T-cell (primary cell): ENCODE data around the gene ARL13B. TPM values are rescaled to one million over a fixed set of nuclear protein-coding genes. Genes with fewer than 3 reads are reported as not detected.

Experiments
- ATAC-seq, 4 experiments: fragments of 200-7000 bp in 3 of 4; fragments of 150-1000 bp in 1 of 4; cut with Tn5 transposase; replicated peaks in 1 of 4; 1 replicate in 3 of 4; 2 replicates in 1 of 4; pipeline ENCODE4 v1.10.0; 2021; ENCODE audit warnings: moderate library complexity in 3 of 4, mild to moderate bottlenecking in 2 of 4, moderate number of reproducible peaks in 1 of 4
- CTCF ChIA-PET, 2 donors: fragments of 300-600 bp; sonication (Branson Sonifier 250); formaldehyde crosslinking; loops; one replicate each; lab custom pipeline; 2022; ENCODE audit warnings: antibody characterized with exemption in 2 of 2; lab: Charles Lee
- POLR2A ChIA-PET, 2 donors: fragments of 300-600 bp; sonication (Branson Sonifier 250); formaldehyde crosslinking; loops; one replicate each; lab custom pipeline; 2022; ENCODE audit warnings: antibody characterized with exemption in 2 of 2; lab: Charles Lee
- DNase-seq, 35 experiments: peaks; one replicate each; pipeline versions ENCODE4 v3.0.0 to v3.0.0-alpha.2; 2013 to 2023
- H3K27ac ChIP-seq: one replicate; pipeline ENCODE4 v1.5.1; 2013; ENCODE audit warnings: low read length
- H3K27me3 ChIP-seq, 2 experiments: replicated peaks in 1 of 2; 1 replicate in 1 of 2; 2 replicates in 1 of 2; pipeline versions ENCODE4 v1.6.1 to v1.7.0; 2013; ENCODE audit warnings: low read length in 1 of 2, mixed read lengths in 1 of 2; ENCODE audit not compliant: control insufficient read depth in 2 of 2, insufficient read depth in 2 of 2; ENCODE audit errors: extremely low read depth in 1 of 2
- H3K36me3 ChIP-seq, 2 donors: 1 replicate in 1 of 2; 2 replicates in 1 of 2; pipeline versions ENCODE4 v1.6.1 to v1.7.0; 2013; ENCODE audit warnings: low read length in 1 of 2; ENCODE audit not compliant: control insufficient read depth in 2 of 2, insufficient read depth in 1 of 2; ENCODE audit errors: extremely low read depth in 1 of 2
- H3K4me1 ChIP-seq, 2 experiments: 1 replicate in 1 of 2; 2 replicates in 1 of 2; pipeline versions ENCODE4 v1.6.1 to v1.7.0; 2013; ENCODE audit warnings: low read length in 2 of 2, mixed read lengths in 1 of 2; ENCODE audit not compliant: insufficient read depth in 2 of 2, control insufficient read depth in 1 of 2; ENCODE audit errors: extremely low read depth in 1 of 2
- H3K4me3 ChIP-seq, 2 donors: 1 replicate in 1 of 2; 2 replicates in 1 of 2; pipeline versions ENCODE4 v1.5.1 to v1.7.0; 2013; ENCODE audit warnings: mild to moderate bottlenecking in 2 of 2, low read length in 1 of 2, moderate library complexity in 1 of 2; ENCODE audit not compliant: control insufficient read depth in 1 of 2; ENCODE audit errors: extremely low read depth in 1 of 2
- H3K9me3 ChIP-seq: 2 replicates; pipeline ENCODE4 v1.7.0; 2013
- H3K27ac Mint-ChIP-seq, 2 donors: one replicate each; pipeline ENCODE4 v1.8.0; 2020 to 2021; ENCODE audit warnings: mild to moderate bottlenecking in 2 of 2, mixed read lengths in 2 of 2
- H3K27me3 Mint-ChIP-seq, 2 donors: one replicate each; pipeline ENCODE4 v1.8.0; 2021 to 2022; ENCODE audit warnings: mixed read lengths in 2 of 2
- H3K36me3 Mint-ChIP-seq: one replicate; pipeline ENCODE4 v1.8.0; 2021; ENCODE audit warnings: mixed read lengths
- H3K4me1 Mint-ChIP-seq, 3 donors: one replicate each; pipeline ENCODE4 v1.8.0; 2020 to 2022; ENCODE audit warnings: mixed read lengths in 3 of 3, mild to moderate bottlenecking in 1 of 3
- H3K4me3 Mint-ChIP-seq, 3 donors: one replicate each; pipeline ENCODE4 v1.8.0; 2020 to 2022; ENCODE audit warnings: mild to moderate bottlenecking in 3 of 3, mixed read lengths in 3 of 3, moderate library complexity in 3 of 3
- H3K9me3 Mint-ChIP-seq, 3 donors: one replicate each; pipeline ENCODE4 v1.8.0; 2020 to 2022; ENCODE audit warnings: mixed read lengths in 3 of 3
- WGBS: methylation state at CpG from one replicate; pipeline ENCODE4 v1.1.5; 2013; ENCODE audit warnings: missing lambda C conversion rate; ENCODE audit not compliant: insufficient coverage; 5-methylcytosine and 5-hydroxymethylcytosine counted together
- total RNA-seq, 35 experiments: library from RNA in 6 of 35; stranded (reverse) in 6 of 35; fragments of 120-200 nt in 1 of 35; gene quantifications; one replicate each; pipeline versions ENCODE4 v1.2.1 to v1.2.4 and lab custom pipeline; 2013 to 2026

Gene ARL13B
- total RNA-seq, 5 donors from 2014 or later (not counting 1 experiment from before 2014, with no cell fraction given): 6.0 to 11.5 (median 9.2) TPM

DNA sequence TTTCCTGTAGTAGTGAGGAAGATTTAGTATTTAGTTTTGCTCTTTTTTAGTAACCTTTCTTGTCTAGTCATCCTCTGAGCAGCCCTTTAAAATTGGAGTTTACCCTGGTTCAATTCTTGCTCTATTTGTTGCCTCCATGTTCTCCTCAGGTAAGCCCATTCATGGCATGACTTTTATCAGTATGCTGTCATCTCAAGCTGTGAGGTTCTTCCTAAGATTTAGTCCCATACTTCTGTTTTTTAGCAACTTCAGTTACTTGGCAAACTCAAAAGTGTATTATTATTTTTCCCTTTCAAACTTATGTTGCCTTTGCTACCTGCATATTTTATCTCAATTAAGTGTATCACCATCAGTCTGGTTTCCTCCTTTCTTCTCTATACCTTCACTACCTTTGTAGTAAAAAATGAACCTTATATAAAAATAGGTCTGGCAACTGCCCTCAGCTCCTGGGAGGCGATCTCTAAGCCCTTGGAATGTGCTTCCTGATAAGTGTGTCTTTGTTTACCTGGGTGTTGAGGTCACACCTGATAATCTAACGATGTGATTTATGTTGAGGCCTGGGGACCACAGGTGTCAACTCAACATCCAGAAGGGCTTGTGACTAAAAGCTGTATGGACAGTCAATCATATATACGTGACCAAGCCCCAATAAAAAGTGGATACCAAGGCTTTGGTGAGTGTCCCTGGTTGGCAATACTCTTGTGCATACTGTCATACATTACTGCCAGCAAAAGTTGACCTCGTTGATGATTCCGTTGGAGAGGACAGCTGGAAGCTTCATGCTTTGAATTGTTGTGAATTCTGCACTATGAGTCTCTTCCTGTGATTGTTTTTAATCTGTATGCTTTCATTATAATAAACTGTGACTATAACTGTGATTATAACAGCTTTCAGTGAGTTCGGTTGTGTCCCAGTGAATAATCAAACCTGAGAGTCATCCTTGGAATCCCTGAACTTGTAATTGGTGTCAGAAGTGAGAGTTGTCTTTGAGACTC lies 86.8 kb downstream of the ARL13B start:
- ATAC-seq: no peak
- ChIA-PET CTCF (interaction anchor here (0.6 to 1.6 kb wide), 4 partner anchors 16 to 62 kb away, joined by 4 to 5 read pairs (median 4); no protein-coding TSS in a partner anchor), POLR2A (no interaction called here)
- no peaks in the 10 kb centered on the region for H3K9me3 ChIP-seq
- no peaks in the 10 kb centered on the region for H3K27me3 ChIP-seq
- H3K36me3 ChIP-seq: peaks cover 5 to 15% of the 10 kb centered on the region in 2 donors
- DNase-seq: no peak
- Mint-ChIP-seq H3K4me3 (peak overlapping the region in 2 of 3 donors; percentile 14 to 27), H3K9me3 (peaks cover 0 to 5% (median 0%) of the 10 kb centered on the region in 3 donors), H3K36me3 (peaks cover 38% of the 10 kb centered on the region), H3K27ac (peak overlapping the region in 1 of 2 donors; percentile 25), H3K4me1 (peaks cover 59 to 75% (median 68%) of the 10 kb centered on the region in 3 donors), H3K27me3 (no peaks in the 10 kb centered on the region)
- 83% methylated on average over 2 of the region's 6 CpGs for WGBS
- H3K27ac ChIP-seq: no peak overlapping the region
- no peak overlapping the region for H3K4me3 ChIP-seq
- H3K4me1 ChIP-seq: peaks cover 7 to 17% of the 10 kb centered on the region in 2 experiments

GRCh38 chr3:94069194-94069813 lies 89.3 kb downstream of the ARL13B start:
- Histone ChIP-seq H3K27me3 (no peaks in the 10 kb centered on the region), H3K27ac (no peak overlapping the region), H3K9me3 (no peaks in the 10 kb centered on the region), H3K4me3 (no peak overlapping the region), H3K4me1 (peaks cover 0 to 12% of the 10 kb centered on the region in 2 experiments), H3K36me3 (peaks cover 5 to 20% of the 10 kb centered on the region in 2 donors)
- H3K27ac Mint-ChIP-seq: peak overlapping the region; percentile 38 to 42
- peaks cover 0 to 5% (median 0%) of the 10 kb centered on the region in 3 donors for H3K9me3 Mint-ChIP-seq
- DNase-seq (peak in 1 of 35 experiments; percentile 34), ATAC-seq (peak in 1 of 4 experiments; percentile 38)
- ChIA-PET CTCF (interaction anchor here (0.5 to 2.4 kb wide), 23 partner anchors 11 to 96 kb away, joined by 3 to 46 read pairs (median 4); partner anchors contain the start of genes ARL13B (in 1 of the 2), PROS1 (in 1 of the 2) and STX19 (in 1 of the 2)), POLR2A (interaction anchor here in 1 of 2 donors (0.6 kb wide), 1 partner anchor 49 kb away, joined by 3 read pairs; no protein-coding TSS in a partner anchor)
- no peaks in the 10 kb centered on the region for H3K27me3 Mint-ChIP-seq
- no CpG with 5 or more reads among the region's 4 CpGs for WGBS
- H3K4me1 Mint-ChIP-seq: peaks cover 56 to 78% (median 74%) of the 10 kb centered on the region in 3 donors
- H3K36me3 Mint-ChIP-seq: peaks cover 62% of the 10 kb centered on the region
- no peak overlapping the region for H3K4me3 Mint-ChIP-seq

GRCh38 chr3:94070341-94070911 lies 90.5 kb downstream of the ARL13B start:
- no peaks in the 10 kb centered on the region for H3K9me3 ChIP-seq
- CTCF ChIA-PET: interaction anchor here (0.6 to 2.4 kb wide), 11 partner anchors 8 to 91 kb away, joined by 3 to 46 read pairs (median 9); partner anchors contain the start of genes ARL13B (in 1 of the 2), DHFR2 (in 1 of the 2) and NSUN3 (in 1 of the 2)
- H3K36me3 Mint-ChIP-seq: peaks cover 59% of the 10 kb centered on the region
- H3K9me3 Mint-ChIP-seq: peaks cover 0 to 5% (median 0%) of the 10 kb centered on the region in 3 donors
- H3K4me3 ChIP-seq: no peak overlapping the region
- peaks cover 51 to 76% (median 75%) of the 10 kb centered on the region in 3 donors for H3K4me1 Mint-ChIP-seq
- H3K27me3 ChIP-seq: no peaks in the 10 kb centered on the region
- no peak overlapping the region for H3K27ac Mint-ChIP-seq
- 98% methylated on average over 5 of the region's 6 CpGs for WGBS
- POLR2A ChIA-PET: no interaction called here
- H3K4me3 Mint-ChIP-seq: no peak overlapping the region
- peaks cover 5 to 20% of the 10 kb centered on the region in 2 donors for H3K36me3 ChIP-seq
- no peak overlapping the region for H3K27ac ChIP-seq
- DNase-seq (no peak), ATAC-seq (no peak)
- peaks cover 0 to 11% of the 10 kb centered on the region in 2 experiments for H3K4me1 ChIP-seq
- H3K27me3 Mint-ChIP-seq: no peaks in the 10 kb centered on the region

DNA sequence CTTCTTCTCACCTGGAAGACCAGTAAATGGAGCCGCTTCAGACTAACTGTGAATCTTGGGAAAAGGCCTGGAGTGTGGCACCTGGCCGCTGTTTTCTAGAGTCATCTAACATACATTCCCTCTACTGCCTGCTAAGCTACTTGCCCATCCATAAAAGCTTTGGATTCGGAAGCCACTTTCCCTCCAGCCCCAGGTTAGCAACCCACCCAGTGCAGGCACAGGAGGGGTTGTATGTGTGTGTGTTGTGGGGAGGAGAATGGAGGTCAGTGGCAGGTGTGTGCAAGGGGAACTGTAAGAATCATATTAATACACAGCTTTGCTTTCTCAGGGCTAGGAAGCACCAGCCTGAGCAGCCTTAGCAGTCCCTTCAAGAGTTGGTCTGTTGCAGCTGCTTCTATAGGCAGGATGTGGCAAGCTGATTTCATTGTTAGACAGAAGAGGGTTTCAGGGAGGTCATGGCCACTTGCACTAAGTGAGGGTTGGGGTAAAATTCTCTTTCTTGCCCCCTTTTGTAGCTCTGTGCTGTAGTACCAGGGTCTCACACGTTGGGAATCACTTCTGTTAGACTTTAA lies 91.8 kb downstream of the ARL13B start:
- H3K27ac Mint-ChIP-seq: no peak overlapping the region
- DNase-seq: no peak
- WGBS: 100% methylated on average over 1 of the region's 4 CpGs
- H3K9me3 Mint-ChIP-seq: peaks cover 0 to 5% (median 0%) of the 10 kb centered on the region in 3 donors
- peaks cover 41 to 73% (median 65%) of the 10 kb centered on the region in 3 donors for H3K4me1 Mint-ChIP-seq
- no peak overlapping the region for H3K4me3 Mint-ChIP-seq
- POLR2A ChIA-PET: no interaction called here
- peaks cover 64% of the 10 kb centered on the region for H3K36me3 Mint-ChIP-seq
- no peak overlapping the region for H3K4me3 ChIP-seq
- ATAC-seq: peak in 3 of 4 experiments; percentile 31 to 71 (median 40)
- peaks cover 0 to 6% of the 10 kb centered on the region in 2 experiments for H3K4me1 ChIP-seq
- H3K36me3 ChIP-seq: peaks cover 13 to 24% of the 10 kb centered on the region in 2 donors
- CTCF ChIA-PET: interaction anchor here (0.9 to 2.1 kb wide), 2 partner anchors 9 to 15 kb away, joined by 3 to 9 read pairs; partner anchors contain the start of genes DHFR2 (in 1 of the 2) and NSUN3 (in 1 of the 2)
- no peak overlapping the region for H3K27ac ChIP-seq
- H3K27me3 Mint-ChIP-seq: no peaks in the 10 kb centered on the region
- H3K9me3 ChIP-seq: no peaks in the 10 kb centered on the region
- no peaks in the 10 kb centered on the region for H3K27me3 ChIP-seq

GRCh38 chr3:94076055-94076454 lies 96.1 kb downstream of the ARL13B start:
- Histone ChIP-seq H3K36me3 (peaks cover 8 to 13% of the 10 kb centered on the region in 2 donors), H3K27me3 (no peaks in the 10 kb centered on the region), H3K27ac (no peak overlapping the region), H3K4me1 (peaks cover 6 to 15% of the 10 kb centered on the region in 2 experiments), H3K9me3 (no peaks in the 10 kb centered on the region), H3K4me3 (no peak overlapping the region)
- no peak overlapping the region for H3K4me3 Mint-ChIP-seq
- H3K36me3 Mint-ChIP-seq: peaks cover 67% of the 10 kb centered on the region
- 86% methylated on average over 1 of the region's 3 CpGs for WGBS
- H3K9me3 Mint-ChIP-seq: peaks cover 0 to 5% (median 0%) of the 10 kb centered on the region in 3 donors
- ATAC-seq (no peak), DNase-seq (no peak)
- H3K27me3 Mint-ChIP-seq: no peaks in the 10 kb centered on the region
- POLR2A ChIA-PET: no interaction called here
- H3K27ac Mint-ChIP-seq: no peak overlapping the region
- H3K4me1 Mint-ChIP-seq: peaks cover 58 to 83% (median 82%) of the 10 kb centered on the region in 3 donors
- CTCF ChIA-PET: interaction anchor here in 1 of 2 donors (0.8 kb wide), 1 partner anchor 11 kb away, joined by 3 read pairs; no protein-coding TSS in a partner anchor
